ENCODE measurements around the gene FRRS1L.

DNA sequence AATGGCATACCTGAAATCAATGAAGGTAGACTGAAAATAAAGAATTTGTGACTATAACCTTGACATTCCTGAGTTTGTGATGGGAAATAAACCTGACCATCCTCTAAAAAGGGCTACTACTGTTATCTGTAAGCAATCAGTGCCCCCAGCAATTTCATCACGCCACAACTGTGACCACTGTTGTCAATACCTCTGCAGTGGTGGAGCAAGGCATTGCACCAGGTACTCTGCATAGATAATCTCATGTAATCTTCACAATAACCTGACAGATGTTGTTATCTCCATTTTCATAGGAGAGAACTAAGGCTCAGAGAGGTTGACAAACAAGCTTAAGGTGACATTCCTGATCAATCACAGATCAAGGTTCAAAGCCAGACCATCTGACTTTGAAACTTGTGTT is 38.5 kb upstream of the FRRS1L start:
- TF ChIP-seq, protein P1, sequence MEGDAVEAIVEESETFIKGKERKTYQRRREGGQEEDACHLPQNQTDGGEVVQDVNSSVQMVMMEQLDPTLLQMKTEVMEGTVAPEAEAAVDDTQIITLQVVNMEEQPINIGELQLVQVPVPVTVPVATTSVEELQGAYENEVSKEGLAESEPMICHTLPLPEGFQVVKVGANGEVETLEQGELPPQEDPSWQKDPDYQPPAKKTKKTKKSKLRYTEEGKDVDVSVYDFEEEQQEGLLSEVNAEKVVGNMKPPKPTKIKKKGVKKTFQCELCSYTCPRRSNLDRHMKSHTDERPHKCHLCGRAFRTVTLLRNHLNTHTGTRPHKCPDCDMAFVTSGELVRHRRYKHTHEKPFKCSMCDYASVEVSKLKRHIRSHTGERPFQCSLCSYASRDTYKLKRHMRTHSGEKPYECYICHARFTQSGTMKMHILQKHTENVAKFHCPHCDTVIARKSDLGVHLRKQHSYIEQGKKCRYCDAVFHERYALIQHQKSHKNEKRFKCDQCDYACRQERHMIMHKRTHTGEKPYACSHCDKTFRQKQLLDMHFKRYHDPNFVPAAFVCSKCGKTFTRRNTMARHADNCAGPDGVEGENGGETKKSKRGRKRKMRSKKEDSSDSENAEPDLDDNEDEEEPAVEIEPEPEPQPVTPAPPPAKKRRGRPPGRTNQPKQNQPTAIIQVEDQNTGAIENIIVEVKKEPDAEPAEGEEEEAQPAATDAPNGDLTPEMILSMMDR (conservative IDR thresholded peaks at IDR 0.05), result no peak
- no peak for TF ChIP-seq EZH2 (IDR thresholded peaks at IDR 0.05; ENCODE audit: low read depth)

Data from PC-9 (cell line).